ENCODE results near the gene MCF2L2.
"Not testable (repeated sequence)": the region's sequence is repeated elsewhere in the genome, so short reads cannot be mapped to it uniquely, and the experiment has no call there.

Gene MCF2L2

GRCh38 chr3:183448369-183449128, 20.1 kb upstream of the MCF2L2 start:
- Histone ChIP-seq H3K36me3 (peaks cover 14 to 21% (median 17%) of the 10 kb centered on the region in 11 experiments; a peak in 21 of 22 replicates), H3K9me3 (replicated peaks in 1 of 11) (peaks cover 12 to 17% (median 14%) of the 10 kb centered on the region in 11 experiments), H3K4me2 (peak overlapping the region; percentile 65 to 90 (median 84)), H3K4me3 (peak overlapping the region; percentile 74 to 89 (median 80)), H3K9ac (peak overlapping the region; percentile 67 to 84 (median 80); a peak in 15 of 22 replicates), H3K4me1 (peaks cover 11 to 31% (median 21%) of the 10 kb centered on the region in 10 experiments), H3K27me3 (no peaks in the 10 kb centered on the region), H3K27ac (peak overlapping the region in 1 of 11 experiments; percentile 81; a peak in 1 of 22 replicates), H4K20me1 (no peaks in the 10 kb centered on the region; a peak in 1 of 22 replicates)
- no peak for TF ChIP-seq Cebpa-rat (IDR thresholded peaks at IDR 0.05)

- peaks cover 21 to 28% (median 24%) of the 10 kb centered on the region in 11 experiments for H3K9me3 ChIP-seq (replicated peaks in 1 of 11)
- H3K36me3 ChIP-seq: peaks cover 4 to 12% (median 7%) of the 10 kb centered on the region in 11 experiments; a peak in 17 of 22 replicates
- TF ChIP-seq Cebpa-rat (IDR thresholded peaks at IDR 0.05): no peak
- no peaks in the 10 kb centered on the region; a peak in 1 of 22 replicates for H4K20me1 ChIP-seq
- peak overlapping the region; percentile 74 to 89 (median 80) for H3K4me3 ChIP-seq
- H3K4me2 ChIP-seq: peak overlapping the region; percentile 65 to 90 (median 84)
- H3K4me1 ChIP-seq: peaks cover 11 to 31% (median 21%) of the 10 kb centered on the region in 10 experiments
- H3K27ac ChIP-seq: peak overlapping the region; percentile 40 to 81 (median 68)
- no peaks in the 10 kb centered on the region for H3K27me3 ChIP-seq
- peak overlapping the region; percentile 67 to 84 (median 80) for H3K9ac ChIP-seq
Observed at GRCh38 chr3:183447206-183448001, 19.0 kb upstream of the MCF2L2 start.

DNA sequence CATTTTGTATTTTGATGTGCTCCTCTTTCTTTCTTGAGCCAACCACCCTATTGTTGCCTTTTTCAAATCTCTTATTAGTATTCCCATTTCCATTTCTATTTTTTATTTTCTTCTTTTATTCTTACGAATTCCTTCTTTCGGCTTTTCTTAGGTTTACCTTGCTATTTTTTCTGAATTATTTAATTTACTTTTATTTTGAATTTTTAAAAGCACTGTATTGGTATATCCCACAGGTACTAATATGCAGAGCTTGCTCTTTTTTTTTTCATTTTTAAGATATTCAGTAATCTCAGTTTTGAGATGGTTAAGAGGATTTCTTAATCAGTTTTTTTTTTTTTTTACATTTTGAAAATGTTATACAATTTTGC, 18.4 kb upstream of the MCF2L2 start:
- Histone ChIP-seq H3K36me3 (peaks cover 0 to 6% (median 2%) of the 10 kb centered on the region in 11 experiments; a peak in 10 of 22 replicates), H3K4me2 (peak overlapping the region; percentile 65 to 90 (median 84)), H3K4me3 (peak overlapping the region; percentile 74 to 89 (median 80)), H4K20me1 (no peaks in the 10 kb centered on the region; a peak in 1 of 22 replicates), H3K27ac (peak overlapping the region in 10 of 11 experiments; percentile 58 to 81 (median 68); a peak in 18 of 22 replicates), H3K4me1 (peaks cover 11 to 31% (median 21%) of the 10 kb centered on the region in 10 experiments), H3K9me3 (replicated peaks in 1 of 11) (peaks cover 21 to 30% (median 25%) of the 10 kb centered on the region in 11 experiments), H3K9ac (peak overlapping the region; percentile 67 to 84 (median 80)), H3K27me3 (no peaks in the 10 kb centered on the region)
- TF ChIP-seq Cebpa-rat (IDR thresholded peaks at IDR 0.05): no peak

DNA sequence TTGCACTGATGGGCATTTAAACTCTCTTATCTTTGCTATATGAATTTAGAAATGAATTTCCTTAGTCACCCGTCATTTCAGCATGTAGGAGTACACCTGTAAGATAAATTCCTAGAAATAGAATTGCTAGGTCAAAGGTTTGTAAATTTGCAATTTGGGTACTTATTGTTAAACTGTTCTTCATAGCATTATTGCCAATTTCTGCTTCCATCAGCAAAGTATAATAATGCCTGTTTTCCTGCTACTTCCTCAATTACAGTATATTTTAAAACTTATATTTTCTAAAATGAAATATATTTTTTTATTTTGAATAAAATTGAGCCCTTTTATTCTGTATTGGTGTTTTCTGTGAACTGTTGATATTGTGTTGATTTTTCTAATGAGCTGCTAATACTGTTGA, 16.3 kb upstream of the MCF2L2 start:
- no peak for TF ChIP-seq Cebpa-rat (IDR thresholded peaks at IDR 0.05)
- Histone ChIP-seq H3K27ac (no peak overlapping the region), H3K9me3 (replicated peaks in 1 of 11) (peaks cover 21 to 32% (median 26%) of the 10 kb centered on the region in 11 experiments), H3K4me2 (no peak overlapping the region), H3K36me3 (0 out of 22 replicates have a peak, but pooled peaks cover 0 to 4% (median 0%) of the 10 kb centered on the region in 11 experiments), H4K20me1 (no peaks in the 10 kb centered on the region; a peak in 1 of 22 replicates), H3K4me3 (no peak overlapping the region), H3K9ac (no peak overlapping the region), H3K4me1 (peaks cover 16 to 39% (median 19%) of the 10 kb centered on the region in 10 experiments), H3K27me3 (no peaks in the 10 kb centered on the region)

DNA sequence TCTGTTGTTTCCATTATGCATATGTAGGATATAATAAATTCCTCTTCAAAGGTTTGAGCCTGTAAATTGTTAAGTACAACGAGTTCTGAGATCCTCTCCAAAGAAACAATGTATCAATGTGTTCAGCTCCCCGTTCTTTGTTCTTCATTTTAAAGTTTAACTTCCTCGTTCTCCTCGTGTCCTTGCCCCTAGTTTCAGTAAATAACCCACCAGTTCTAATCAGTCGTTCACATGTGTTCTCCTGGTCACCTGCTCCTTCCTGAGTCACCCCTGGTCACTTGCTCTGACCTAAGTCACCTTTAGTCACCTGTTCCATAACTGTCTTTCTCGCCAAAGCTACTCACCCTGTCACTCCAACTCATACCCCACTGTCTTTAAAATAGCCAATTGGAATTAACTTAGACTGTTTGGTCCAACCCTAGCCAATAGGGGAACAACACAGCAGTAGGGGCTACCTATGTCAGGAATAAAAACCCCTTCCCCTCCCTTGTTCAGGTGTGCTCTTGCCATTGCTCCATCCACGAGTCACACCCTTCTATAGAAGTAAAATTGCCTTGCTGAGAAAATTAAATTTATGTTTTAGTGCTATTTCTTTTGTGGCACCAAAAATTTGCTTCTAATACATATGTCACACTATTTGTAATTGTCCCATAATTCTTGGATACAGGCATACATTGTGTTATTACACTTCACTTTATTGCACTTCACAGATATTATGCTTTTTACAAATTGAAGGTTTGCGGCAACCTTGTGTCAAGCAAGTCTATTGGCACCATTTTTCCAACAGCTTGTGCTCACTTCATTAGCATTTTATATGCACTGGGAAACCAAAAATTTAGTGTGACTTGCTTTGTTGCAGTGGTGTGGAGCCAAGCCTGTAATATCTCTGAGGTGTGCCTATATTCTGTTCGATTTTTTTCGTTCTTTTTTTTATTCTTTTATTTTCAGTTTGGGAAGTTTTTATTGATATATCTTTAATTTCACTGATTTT, 15.3 kb upstream of the MCF2L2 start:
- Histone ChIP-seq H3K27me3 (no peaks in the 10 kb centered on the region), H3K9me3 (replicated peaks in 1 of 11) (peaks cover 21 to 32% (median 26%) of the 10 kb centered on the region in 11 experiments), H3K9ac (no peak overlapping the region), H3K27ac (no peak overlapping the region), H3K4me3 (no peak overlapping the region), H3K36me3 (0 out of 22 replicates have a peak, but pooled peaks cover 0 to 4% (median 0%) of the 10 kb centered on the region in 11 experiments), H3K4me2 (no peak overlapping the region), H4K20me1 (no peaks in the 10 kb centered on the region), H3K4me1 (peaks cover 8 to 37% (median 9%) of the 10 kb centered on the region in 10 experiments)
- TF ChIP-seq Cebpa-rat (IDR thresholded peaks at IDR 0.05): no peak

DNA sequence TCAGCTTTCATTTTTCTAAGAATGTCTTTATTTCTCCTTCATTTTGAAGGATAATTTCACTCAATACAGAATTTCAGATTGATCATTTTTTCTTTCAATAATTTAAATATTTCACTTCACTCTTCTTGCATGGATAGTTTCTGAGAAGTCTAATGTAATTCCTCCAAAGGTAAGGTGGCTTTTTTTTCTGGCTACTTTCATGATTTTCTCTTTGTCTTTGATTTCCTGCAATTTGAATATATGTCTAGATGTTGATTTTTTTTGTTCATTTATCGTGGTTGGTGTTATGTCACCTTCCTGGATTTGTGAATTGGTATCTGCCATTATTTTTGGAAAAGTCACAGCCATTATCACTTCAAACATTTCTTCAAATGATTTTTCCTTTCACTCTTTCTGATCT, 14.6 kb upstream of the MCF2L2 start:
- Histone ChIP-seq H3K27me3 (no peaks in the 10 kb centered on the region), H3K4me2 (no peak overlapping the region), H3K4me1 (peaks cover under 1 to 31% (median 2%) of the 10 kb centered on the region in 10 experiments; a peak in 15 of 20 replicates), H3K9ac (no peak overlapping the region), H4K20me1 (no peaks in the 10 kb centered on the region), H3K9me3 (replicated peaks in 1 of 11) (peaks cover 21 to 32% (median 26%) of the 10 kb centered on the region in 11 experiments), H3K4me3 (no peak overlapping the region), H3K27ac (no peak overlapping the region), H3K36me3 (0 out of 22 replicates have a peak, but pooled peaks cover 0 to 4% (median 0%) of the 10 kb centered on the region in 11 experiments)
- TF ChIP-seq Cebpa-rat (IDR thresholded peaks at IDR 0.05): no peak

GRCh38 chr3:183440521-183440920, 12.1 kb upstream of the MCF2L2 start:
- H3K9ac ChIP-seq, H3K27ac ChIP-seq, H3K4me3 ChIP-seq, H3K27me3 ChIP-seq, H3K36me3 ChIP-seq, H4K20me1 ChIP-seq: not testable (repeated sequence)
- peaks cover 0 to 38% (median 5%) of the 10 kb centered on the region in 10 experiments; a peak in 11 of 20 replicates for H3K4me1 ChIP-seq
- peak overlapping the region in 3 of 11 experiments; percentile 21 to 33 (median 31); a peak in 5 of 22 replicates for H3K4me2 ChIP-seq
- H3K9me3 ChIP-seq (replicated peaks in 1 of 11): peaks cover 21 to 32% (median 26%) of the 10 kb centered on the region in 11 experiments

DNA sequence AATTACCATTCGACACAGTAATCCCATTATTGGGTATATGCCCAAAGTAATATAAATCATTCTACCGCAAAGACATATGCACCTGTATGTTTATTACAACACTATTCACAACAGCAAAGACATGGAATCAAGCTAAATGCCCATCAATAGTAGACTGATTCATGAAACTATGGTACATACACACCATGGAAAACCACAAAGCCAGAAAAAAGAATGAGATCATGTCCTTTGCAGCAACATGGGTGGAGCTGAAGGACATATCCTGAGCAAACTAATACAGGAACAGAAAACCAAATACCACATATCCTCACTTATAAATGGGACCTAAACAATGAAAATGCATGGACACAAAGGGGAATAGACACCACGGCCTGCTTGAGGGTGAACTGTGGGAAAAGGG, 11.1 kb upstream of the MCF2L2 start:
- Histone ChIP-seq H4K20me1 (no peaks in the 10 kb centered on the region), H3K36me3 (0 out of 22 replicates have a peak, but pooled peaks cover 0 to 4% (median 0%) of the 10 kb centered on the region in 11 experiments), H3K9ac (no peak overlapping the region), H3K4me2 (peak overlapping the region in 4 of 11 experiments; percentile 22 to 57 (median 28); a peak in 5 of 22 replicates), H3K9me3 (replicated peaks in 1 of 11) (peaks cover 19 to 26% (median 23%) of the 10 kb centered on the region in 11 experiments), H3K4me1 (peaks cover 0 to 40% (median 6%) of the 10 kb centered on the region in 10 experiments; a peak in 11 of 20 replicates), H3K27me3 (no peaks in the 10 kb centered on the region), H3K27ac (no peak overlapping the region), H3K4me3 (no peak overlapping the region)
- TF ChIP-seq Cebpa-rat (IDR thresholded peaks at IDR 0.05): no peak

All from BLaER1 treated with 17β-estradiol and CSF1 and Interleukin-3, amounts not matched to agents 10 nM and 100 nM (cell line).